DND-41 (cell line): Measurements from ENCODE around the gene PALD1.

ENCODE experiments used
- ATAC-seq: fragments of 200-7000 bp; cut with Tn5 transposase; 3 replicates; pipeline ENCODE4 v1.9.1; 2021; ENCODE audit warnings: low read depth; ENCODE audit not compliant: insufficient read depth
- DNase-seq: peaks from one replicate; pipeline ENCODE4 v3.0.0-alpha.2; 2020
- H2AFZ ChIP-seq: 2 replicates; pipeline ENCODE4 v1.6.0; 2012; ENCODE audit warnings: low read depth, low read length
- H3K27ac ChIP-seq: 2 replicates; pipeline ENCODE4 v1.5.1; 2012; ENCODE audit warnings: low read length, inconsistent platforms
- H3K27me3 ChIP-seq: fragments of 200-600 bp; sonication (generic); 2 replicates; pipeline ENCODE4 v1.6.0; 2012; ENCODE audit warnings: low read length, mild to moderate bottlenecking, inconsistent platforms; ENCODE audit not compliant: insufficient read depth, poor library complexity
- H3K36me3 ChIP-seq: 2 replicates; pipeline ENCODE4 v1.5.1; 2012; ENCODE audit warnings: low read length, inconsistent platforms; ENCODE audit not compliant: insufficient read depth
- H3K4me1 ChIP-seq: 2 replicates; pipeline ENCODE4 v1.5.1; 2012; ENCODE audit warnings: mild to moderate bottlenecking, low read length; ENCODE audit not compliant: insufficient read depth
- H3K4me2 ChIP-seq: 2 replicates; pipeline ENCODE4 v1.6.0; 2012; ENCODE audit warnings: mild to moderate bottlenecking, moderate library complexity, low read length, inconsistent platforms; ENCODE audit not compliant: insufficient read depth
- H3K4me3 ChIP-seq, 2 experiments: fragments of 200-600 bp in 1 of 2; shearing (Covaris generic) in 1 of 2; 2 replicates each; pipeline ENCODE4 v1.5.1; 2012 to 2016; ENCODE audit warnings: inconsistent platforms in 2 of 2, low read length in 2 of 2, mild to moderate bottlenecking in 2 of 2, low read depth in 1 of 2, moderate library complexity in 1 of 2
- H3K79me2 ChIP-seq: 2 replicates; pipeline ENCODE4 v1.6.0; 2012; ENCODE audit warnings: low read length, inconsistent platforms; ENCODE audit not compliant: insufficient read depth
- H3K9ac ChIP-seq: 2 replicates; pipeline ENCODE4 v1.6.0; 2012; ENCODE audit warnings: low read depth, mild to moderate bottlenecking, inconsistent platforms, low read length, moderate library complexity
- H3K9me3 ChIP-seq: 2 replicates; pipeline ENCODE4 v1.5.1; 2012; ENCODE audit warnings: low read length, moderate library complexity, mild to moderate bottlenecking, inconsistent platforms; ENCODE audit not compliant: insufficient read depth, severe bottlenecking
- H4K20me1 ChIP-seq: 2 replicates; pipeline ENCODE4 v1.6.0; 2012; ENCODE audit warnings: low read length; ENCODE audit not compliant: insufficient read depth
- CTCF ChIP-seq: IDR thresholded peaks from 2 replicates; pipeline ENCODE4 v1.5.1; 2012; ENCODE audit warnings: borderline replicate concordance, low read length, moderate library complexity, mild to moderate bottlenecking; ENCODE audit not compliant: poor library complexity, severe bottlenecking; ENCODE audit errors: extremely low read depth
- EZH2 ChIP-seq: IDR thresholded peaks from 3 replicates; pipeline ENCODE4 v1.6.1; 2012; ENCODE audit warnings: borderline replicate concordance, low read depth, mild to moderate bottlenecking, moderate library complexity, low read length, inconsistent platforms; ENCODE audit not compliant: severe bottlenecking

PALD1 gene

GRCh38 chr10:70445718-70446657 is 32.6 kb upstream of the PALD1 start:
- H3K27me3 ChIP-seq: no peaks in the 10 kb centered on the region
- no peaks in the 10 kb centered on the region for H3K4me1 ChIP-seq
- ATAC-seq (no peak), DNase-seq (no peak)
- no peaks in the 10 kb centered on the region for H3K79me2 ChIP-seq
- H3K4me3 ChIP-seq: no peak overlapping the region
- no peak overlapping the region for H2AFZ ChIP-seq
- H3K4me2 ChIP-seq: no peak overlapping the region
- H3K9me3 ChIP-seq: no peaks in the 10 kb centered on the region
- H4K20me1 ChIP-seq: no peaks in the 10 kb centered on the region; the same call in 1 of the 2 replicates
- H3K9ac ChIP-seq: no peak overlapping the region
- no peak overlapping the region for H3K27ac ChIP-seq
- no peaks in the 10 kb centered on the region for H3K36me3 ChIP-seq
- TF ChIP-seq EZH2 (no peak), CTCF (no peak)

GRCh38 chr10:70448236-70448635 is 30.3 kb upstream of the PALD1 start:
- no peak for DNase-seq
- no peaks in the 10 kb centered on the region; the same call in 1 of the 2 replicates for H4K20me1 ChIP-seq
- no peak for ATAC-seq
- no peak overlapping the region for H3K9ac ChIP-seq
- H3K27ac ChIP-seq: no peak overlapping the region
- H2AFZ ChIP-seq: no peak overlapping the region
- TF ChIP-seq CTCF (no peak), EZH2 (no peak)
- no peak overlapping the region for H3K4me3 ChIP-seq
- no peaks in the 10 kb centered on the region for H3K4me1 ChIP-seq
- no peaks in the 10 kb centered on the region for H3K79me2 ChIP-seq
- H3K9me3 ChIP-seq: no peaks in the 10 kb centered on the region
- no peaks in the 10 kb centered on the region for H3K27me3 ChIP-seq
- no peak overlapping the region for H3K4me2 ChIP-seq
- H3K36me3 ChIP-seq: no peaks in the 10 kb centered on the region

GRCh38 chr10:70455213-70455630 is 23.3 kb upstream of the PALD1 start:
- Histone ChIP-seq H3K4me1 (no peaks in the 10 kb centered on the region), H3K4me2 (no peak overlapping the region)

More at GRCh38 chr10:70455213-70455630, 23.3 kb upstream of the PALD1 start:
- H3K27me3 ChIP-seq: peaks cover 5% of the 10 kb centered on the region
- no peaks in the 10 kb centered on the region for H3K9me3 ChIP-seq
- H3K9ac ChIP-seq: no peak overlapping the region
- 0 out of 2 replicates have a peak, but pooled peaks cover 4% of the 10 kb centered on the region for H4K20me1 ChIP-seq
- no peaks in the 10 kb centered on the region for H3K36me3 ChIP-seq
- DNase-seq (no peak), ATAC-seq (no peak)
- H2AFZ ChIP-seq: no peak overlapping the region
- H3K79me2 ChIP-seq: no peaks in the 10 kb centered on the region
- TF ChIP-seq EZH2 (no peak), CTCF (no peak)
- no peak overlapping the region for H3K27ac ChIP-seq
- no peak overlapping the region for H3K4me3 ChIP-seq
